Mesenchymal stem cell (in vitro differentiated cells and primary cell): Measurements from ENCODE around the gene GOLIM4.

Source experiments
- DNase-seq: peaks from one replicate; pipeline ENCODE4 v3.0.0-alpha.2; 2013
- H2AFZ ChIP-seq: one replicate; pipeline ENCODE4 v1.6.1; 2013; ENCODE audit warnings: low read depth, mild to moderate bottlenecking, control low read depth, inconsistent platforms, low read length, moderate library complexity
- H2AK5ac ChIP-seq: 2 replicates; pipeline ENCODE4 v1.6.1; 2013; ENCODE audit warnings: low read length, moderate library complexity, mild to moderate bottlenecking, inconsistent platforms; ENCODE audit not compliant: severe bottlenecking
- H2BK120ac ChIP-seq: one replicate; pipeline ENCODE4 v1.6.1; 2013; ENCODE audit warnings: low read depth, mild to moderate bottlenecking, inconsistent platforms, low read length, moderate library complexity
- H2BK12ac ChIP-seq, 2 experiments: one replicate each; pipeline ENCODE4 v1.6.1; 2013; ENCODE audit warnings: inconsistent platforms in 2 of 2, low read length in 2 of 2, mild to moderate bottlenecking in 2 of 2, moderate library complexity in 2 of 2, control low read depth in 1 of 2
- H2BK15ac ChIP-seq: one replicate; pipeline ENCODE4 v1.6.1; 2013; ENCODE audit warnings: mild to moderate bottlenecking, low read depth, inconsistent platforms; ENCODE audit not compliant: poor library complexity, severe bottlenecking
- H2BK5ac ChIP-seq: 2 replicates; pipeline ENCODE4 v1.6.1; 2013; ENCODE audit warnings: low read depth, mild to moderate bottlenecking, low read length, control low read depth, inconsistent platforms; ENCODE audit not compliant: poor library complexity, severe bottlenecking
- H3K14ac ChIP-seq, 2 experiments: one replicate each; pipeline ENCODE4 v1.6.1; 2013; ENCODE audit warnings: inconsistent platforms in 2 of 2, low read length in 2 of 2, control low read depth in 1 of 2, mild to moderate bottlenecking in 1 of 2, moderate library complexity in 1 of 2
- H3K18ac ChIP-seq, 2 experiments: one replicate each; pipeline ENCODE4 v1.6.1; 2013; ENCODE audit warnings: inconsistent platforms in 2 of 2, low read length in 2 of 2, control low read depth in 1 of 2, low read depth in 1 of 2, mild to moderate bottlenecking in 1 of 2
- H3K23ac ChIP-seq, 2 experiments: one replicate each; pipeline ENCODE4 v1.6.1; 2013; ENCODE audit warnings: inconsistent platforms in 2 of 2, low read length in 2 of 2, mild to moderate bottlenecking in 2 of 2, moderate library complexity in 2 of 2, control low read depth in 1 of 2
- H3K27ac ChIP-seq: 2 replicates; pipeline ENCODE4 v1.5.1; 2013; ENCODE audit warnings: mild to moderate bottlenecking, moderate library complexity, low read length, control low read depth, inconsistent platforms; ENCODE audit not compliant: poor library complexity, severe bottlenecking
- H3K27me3 ChIP-seq, 2 experiments: 2 replicates each; pipeline versions ENCODE4 v1.6.1 to v1.7.0; 2013; ENCODE audit warnings: low read length in 2 of 2, mild to moderate bottlenecking in 2 of 2, moderate library complexity in 2 of 2, control low read depth in 1 of 2, inconsistent platforms in 1 of 2; ENCODE audit not compliant: control insufficient read depth in 1 of 2, insufficient read depth in 1 of 2
- H3K36me3 ChIP-seq, 2 experiments: 2 replicates each; pipeline versions ENCODE4 v1.6.1 to v1.7.0; 2013; ENCODE audit warnings: low read length in 2 of 2, control low read depth in 1 of 2, inconsistent platforms in 1 of 2, low read depth in 1 of 2, mild to moderate bottlenecking in 1 of 2; ENCODE audit not compliant: insufficient read depth in 2 of 2, control insufficient read depth in 1 of 2
- H3K4ac ChIP-seq, 2 experiments: one replicate each; pipeline ENCODE4 v1.6.1; 2013; ENCODE audit warnings: inconsistent platforms in 2 of 2, low read length in 2 of 2, mild to moderate bottlenecking in 2 of 2, moderate library complexity in 2 of 2, control low read depth in 1 of 2, low read depth in 1 of 2
- H3K4me1 ChIP-seq: 2 replicates; pipeline ENCODE4 v1.6.1; 2013; ENCODE audit warnings: low read depth, low read length, control low read depth; ENCODE audit not compliant: control insufficient read depth, insufficient read depth
- H3K4me2 ChIP-seq: 2 replicates; pipeline ENCODE4 v1.6.1; 2013; ENCODE audit warnings: low read length, mild to moderate bottlenecking, inconsistent platforms; ENCODE audit not compliant: poor library complexity, severe bottlenecking
- H3K4me3 ChIP-seq, 2 experiments: 2 replicates each; pipeline versions ENCODE4 v1.5.1 to v1.7.0; 2013; ENCODE audit warnings: low read length in 2 of 2, mild to moderate bottlenecking in 2 of 2, control low read depth in 1 of 2, low read depth in 1 of 2; ENCODE audit not compliant: insufficient read depth in 1 of 2
- H3K79me1 ChIP-seq: replicated peaks from 2 replicates; pipeline ENCODE4 v1.6.1; 2013; ENCODE audit warnings: mild to moderate bottlenecking, control low read depth, low read length, inconsistent platforms; ENCODE audit not compliant: poor library complexity, severe bottlenecking
- H3K9ac ChIP-seq: 2 replicates; pipeline ENCODE4 v1.7.0; 2013; ENCODE audit warnings: mild to moderate bottlenecking, low read length, moderate library complexity
- H3K9me3 ChIP-seq: 2 replicates; pipeline ENCODE4 v1.7.0; 2013; ENCODE audit warnings: mild to moderate bottlenecking, low read length; ENCODE audit not compliant: control insufficient read depth
- H4K8ac ChIP-seq: one replicate; pipeline ENCODE4 v1.6.1; 2013; ENCODE audit warnings: inconsistent platforms, mild to moderate bottlenecking, low read length, moderate library complexity
- H4K91ac ChIP-seq: one replicate; pipeline ENCODE4 v1.6.1; 2013; ENCODE audit warnings: mild to moderate bottlenecking, low read length, inconsistent platforms
- WGBS: methylation state at CpG from one replicate; pipeline ENCODE4 v1.1.7; 2013; ENCODE audit warnings: mixed read lengths; 5-methylcytosine and 5-hydroxymethylcytosine counted together

The GOLIM4 gene

GRCh38 chr3:167989999-167990398 lies 105.7 kb downstream of the GOLIM4 start:
- no peak overlapping the region for H2AK5ac ChIP-seq
- H3K9ac ChIP-seq: no peak overlapping the region
- H3K27ac ChIP-seq: no peak overlapping the region
- no peak overlapping the region for H3K18ac ChIP-seq
- no peak overlapping the region for H3K4me3 ChIP-seq
- no peak overlapping the region for H2BK5ac ChIP-seq
- H2BK15ac ChIP-seq: no peak overlapping the region
- no peak overlapping the region for H3K4ac ChIP-seq
- no peak overlapping the region for H2BK12ac ChIP-seq
- H3K79me1 ChIP-seq: no peaks in the 10 kb centered on the region
- no peak overlapping the region for H4K8ac ChIP-seq
- H3K36me3 ChIP-seq: no peaks in the 10 kb centered on the region
- 93% methylated on average over 6 of the region's 6 CpGs for WGBS
- no peak overlapping the region for H3K4me2 ChIP-seq
- H4K91ac ChIP-seq: no peak overlapping the region
- H3K27me3 ChIP-seq: peaks cover 0 to 4% of the 10 kb centered on the region in 2 experiments
- H3K9me3 ChIP-seq: no peaks in the 10 kb centered on the region
- no peak for DNase-seq
- no peak overlapping the region for H3K14ac ChIP-seq
- H3K23ac ChIP-seq: no peak overlapping the region
- no peak overlapping the region for H2AFZ ChIP-seq
- no peaks in the 10 kb centered on the region for H3K4me1 ChIP-seq
- no peak overlapping the region for H2BK120ac ChIP-seq

GRCh38 chr3:167989066-167989465 lies 106.7 kb downstream of the GOLIM4 start:
- H2AK5ac ChIP-seq: no peak overlapping the region
- no peak overlapping the region for H2BK5ac ChIP-seq
- H3K79me1 ChIP-seq: no peaks in the 10 kb centered on the region
- H2BK120ac ChIP-seq: no peak overlapping the region
- DNase-seq: no peak
- peaks cover 0 to 4% of the 10 kb centered on the region in 2 experiments for H3K27me3 ChIP-seq
- no peak overlapping the region for H3K4me2 ChIP-seq
- no peak overlapping the region for H2AFZ ChIP-seq
- H2BK12ac ChIP-seq: no peak overlapping the region
- no peaks in the 10 kb centered on the region for H3K9me3 ChIP-seq
- H3K14ac ChIP-seq: no peak overlapping the region
- no peak overlapping the region for H2BK15ac ChIP-seq
- no CpG with 5 or more reads among the region's 2 CpGs for WGBS
- no peak overlapping the region for H3K18ac ChIP-seq
- H4K8ac ChIP-seq: no peak overlapping the region
- no peaks in the 10 kb centered on the region for H3K36me3 ChIP-seq
- no peak overlapping the region for H3K23ac ChIP-seq
- H3K4ac ChIP-seq: no peak overlapping the region
- no peak overlapping the region for H3K27ac ChIP-seq
- no peaks in the 10 kb centered on the region for H3K4me1 ChIP-seq
- no peak overlapping the region for H4K91ac ChIP-seq
- no peak overlapping the region for H3K4me3 ChIP-seq
- no peak overlapping the region for H3K9ac ChIP-seq

GRCh38 chr3:167983583-167983982 lies 112.1 kb downstream of the GOLIM4 start:
- no peaks in the 10 kb centered on the region for H3K27me3 ChIP-seq

GRCh38 chr3:167978486-167978885 lies 117.2 kb downstream of the GOLIM4 start:
- Histone ChIP-seq H2BK5ac (no peak overlapping the region), H4K91ac (no peak overlapping the region), H2AK5ac (no peak overlapping the region), H3K36me3 (no peaks in the 10 kb centered on the region), H3K9ac (no peak overlapping the region), H2BK15ac (no peak overlapping the region), H3K4me2 (no peak overlapping the region), H3K18ac (no peak overlapping the region), H3K4ac (no peak overlapping the region), H3K4me1 (no peaks in the 10 kb centered on the region), H3K79me1 (no peaks in the 10 kb centered on the region), H4K8ac (no peak overlapping the region), H3K4me3 (no peak overlapping the region), H3K9me3 (no peaks in the 10 kb centered on the region), H2AFZ (no peak overlapping the region), H2BK120ac (no peak overlapping the region), H3K23ac (no peak overlapping the region), H2BK12ac (no peak overlapping the region), H3K27me3 (no peaks in the 10 kb centered on the region), H3K14ac (no peak overlapping the region), H3K27ac (no peak overlapping the region)
- DNase-seq: no peak
- whole genome bisulfite sequencing: no CpG with 5 or more reads among the region's 1 CpG

More at GRCh38 chr3:167983583-167983982, 112.1 kb downstream of the GOLIM4 start:
- 94% methylated on average over 1 of the region's 2 CpGs for WGBS
- Histone ChIP-seq H3K23ac (no peak overlapping the region), H4K8ac (no peak overlapping the region), H3K27ac (no peak overlapping the region), H2BK120ac (no peak overlapping the region), H2BK5ac (no peak overlapping the region), H3K4me1 (no peaks in the 10 kb centered on the region), H3K36me3 (no peaks in the 10 kb centered on the region), H3K9ac (no peak overlapping the region), H3K4ac (no peak overlapping the region), H3K4me2 (no peak overlapping the region), H2BK15ac (no peak overlapping the region), H3K9me3 (no peaks in the 10 kb centered on the region), H3K18ac (no peak overlapping the region), H3K79me1 (no peaks in the 10 kb centered on the region), H3K14ac (no peak overlapping the region), H2AFZ (no peak overlapping the region), H4K91ac (no peak overlapping the region), H3K4me3 (no peak overlapping the region), H2AK5ac (no peak overlapping the region), H2BK12ac (no peak overlapping the region)
- no peak for DNase-seq
